GM19463 (cell line): ENCODE results near the gene ZNF83.
A peak's percentile ranks its signal among the peaks of the same experiment; 100 is the strongest.
"Not testable (repeated sequence)": the region's sequence is repeated elsewhere in the genome, so short reads cannot be mapped to it uniquely, and the experiment has no call there.

Source experiments
- ATAC-seq: cut with Tn5 transposase; IDR thresholded peaks from one replicate; pipeline ENCODE4 v1.9.1; 2021; ENCODE audit warnings: mild to moderate bottlenecking, moderate library complexity; ENCODE audit not compliant: unreplicated experiment

ZNF83 gene

GRCh38 chr19:52637718-52638585 lies at the start of gene ZNF83:
Gene ZNF83 (minus strand): TSS chr19:52638355.
- peak; percentile 86 for ATAC-seq

DNA sequence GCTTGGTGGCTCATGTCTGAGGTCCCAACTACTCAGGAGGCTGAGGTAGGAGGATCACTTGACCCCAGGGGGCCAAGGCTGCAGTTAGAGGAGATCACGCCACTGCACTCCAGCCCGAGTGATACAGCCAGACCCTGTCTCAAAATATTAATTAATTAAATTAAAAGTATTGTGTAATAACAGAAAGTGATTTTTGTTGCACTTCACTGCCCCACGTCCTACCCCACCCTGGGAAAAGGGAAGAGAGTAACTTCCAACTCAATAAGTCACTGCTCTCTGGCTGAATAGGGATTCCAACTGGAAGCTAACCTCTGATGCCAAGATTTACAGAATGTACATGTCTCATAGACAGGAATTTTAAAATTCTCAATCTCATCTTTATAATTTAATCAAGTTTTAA lies 49.5 kb upstream of the ZNF83 start:
- no peak for ATAC-seq

- ATAC-seq = no peak
These were observed 47.7 kb upstream of the ZNF83 start for GRCh38 chr19:52685811-52686210.

GRCh38 chr19:52681216-52681615 lies 43.1 kb upstream of the ZNF83 start:
- ATAC-seq = not testable (repeated sequence)

DNA sequence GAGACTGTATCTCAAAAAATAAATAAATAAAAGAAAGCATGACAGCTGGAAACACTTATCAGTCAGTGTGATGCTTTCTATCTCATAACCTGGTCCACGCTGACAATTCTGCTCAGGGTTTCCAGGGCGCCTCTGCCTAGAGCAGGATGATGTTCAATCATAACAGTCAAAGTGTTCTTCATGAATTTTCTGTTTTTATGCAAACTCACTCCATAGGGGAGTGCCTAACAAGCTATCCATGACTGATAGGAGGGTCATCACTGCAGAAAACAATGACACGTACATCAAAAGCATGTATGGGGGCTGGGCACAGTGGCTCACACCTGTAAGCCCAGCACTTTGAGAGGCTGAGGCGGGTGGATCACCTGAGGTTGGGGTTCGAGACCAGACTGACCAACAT lies 41.4 kb upstream of the ZNF83 start:
- no peak for ATAC-seq

DNA sequence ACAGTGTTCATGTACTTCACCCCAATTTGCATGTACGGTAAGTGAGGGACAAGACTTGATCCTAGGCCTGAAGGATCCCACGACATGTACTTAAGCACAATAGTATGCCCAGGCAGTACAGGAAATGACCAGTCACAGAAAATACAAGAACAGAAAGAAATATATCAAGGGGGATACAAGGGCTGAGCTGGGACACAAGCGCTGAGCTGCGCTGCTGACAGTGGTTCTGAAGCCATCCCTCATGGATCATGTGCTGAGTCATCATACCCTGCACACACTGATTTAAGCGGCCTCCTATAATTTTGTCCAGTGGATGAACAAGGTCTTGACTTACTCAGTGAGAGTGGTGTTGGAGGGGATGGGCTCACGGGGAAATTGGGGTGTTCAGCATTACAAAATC lies 37.1 kb upstream of the ZNF83 start:
- not testable (repeated sequence) for ATAC-seq

DNA sequence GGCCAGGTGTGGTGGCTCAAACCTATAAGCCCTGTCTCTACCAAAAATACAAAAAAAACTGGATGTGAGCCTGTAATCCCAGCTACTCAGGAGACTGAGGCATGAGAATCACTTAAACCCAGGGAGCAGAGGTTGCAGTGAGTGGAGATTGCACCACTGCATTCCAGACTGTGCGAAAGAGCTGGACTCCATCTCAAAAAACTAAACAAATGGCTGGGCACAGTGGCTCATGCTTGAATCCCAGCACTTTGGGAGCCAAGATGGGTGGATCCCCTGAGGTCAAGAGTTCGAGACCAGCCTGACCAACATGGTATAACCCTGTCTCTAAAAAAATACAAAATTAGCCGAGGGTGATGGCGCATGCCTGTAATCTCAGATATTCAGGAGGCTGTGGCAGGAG lies 34.9 kb upstream of the ZNF83 start:
- no peak for ATAC-seq

DNA sequence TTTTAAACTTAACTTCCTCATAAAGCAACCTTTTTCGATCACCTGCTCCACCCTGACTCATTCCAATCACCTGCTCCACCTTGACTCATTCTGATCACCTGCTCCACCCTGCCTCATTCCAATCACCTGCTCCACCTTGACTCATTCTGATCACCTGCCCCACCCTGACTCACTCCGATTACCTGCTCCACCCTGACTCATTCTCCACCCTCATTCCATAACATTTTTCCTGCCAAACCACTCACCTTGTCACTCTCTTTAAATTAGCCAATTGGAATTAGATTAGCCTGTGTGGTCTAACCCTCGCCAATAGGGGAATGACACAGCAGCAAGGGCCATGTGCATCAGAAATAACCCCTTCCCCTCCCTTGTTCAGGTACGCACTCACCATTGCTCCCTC lies 31.9 kb upstream of the ZNF83 start:
- ATAC-seq = no peak

DNA sequence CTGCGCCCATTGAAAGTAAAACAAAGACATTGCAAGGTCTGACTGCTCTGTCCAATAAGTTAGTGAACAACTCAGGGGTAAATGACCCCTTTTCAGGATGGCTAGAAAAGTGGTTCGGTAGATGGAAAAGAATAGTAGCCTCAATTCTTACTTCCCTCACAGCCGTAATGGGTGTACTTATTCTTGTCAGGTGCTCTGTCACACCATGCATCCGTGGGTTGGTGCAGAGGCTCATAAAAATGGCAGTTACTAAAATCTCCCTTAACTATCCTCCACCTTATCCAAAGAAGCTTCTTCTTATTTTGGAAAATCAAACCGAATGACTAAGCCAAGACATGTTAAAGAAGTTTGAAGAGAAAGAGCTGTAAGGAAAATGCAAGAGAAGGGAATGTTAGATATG lies 31.4 kb upstream of the ZNF83 start:
- ATAC-seq = no peak

- no peak for ATAC-seq
These were observed 29.8 kb upstream of the ZNF83 start for GRCh38 chr19:52667972-52668371.

GRCh38 chr19:52666506-52666905 lies 28.4 kb upstream of the ZNF83 start:
- ATAC-seq = no peak

GRCh38 chr19:52665529-52665928 lies 27.4 kb upstream of the ZNF83 start:
- no peak for ATAC-seq

DNA sequence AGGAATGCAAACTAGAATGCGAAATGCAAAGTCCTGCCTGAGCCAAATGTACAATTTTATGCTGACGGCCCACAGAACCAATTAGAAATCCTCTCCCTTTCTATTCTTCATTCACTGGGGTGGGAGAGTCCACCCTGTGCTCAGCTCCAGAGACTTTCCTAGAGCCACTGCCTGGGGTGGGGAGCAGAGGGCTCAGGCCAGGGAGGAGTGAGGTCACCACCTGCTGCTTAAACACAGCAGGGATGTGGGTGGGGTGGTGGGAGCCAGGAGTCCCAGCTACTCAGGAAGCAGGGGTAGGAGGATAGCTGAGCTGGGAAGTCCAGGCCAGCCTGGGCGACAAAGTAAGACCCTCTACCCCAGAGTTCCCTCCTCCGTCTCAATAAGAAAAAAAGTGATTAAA lies 26.9 kb upstream of the ZNF83 start:
- ATAC-seq = no peak

DNA sequence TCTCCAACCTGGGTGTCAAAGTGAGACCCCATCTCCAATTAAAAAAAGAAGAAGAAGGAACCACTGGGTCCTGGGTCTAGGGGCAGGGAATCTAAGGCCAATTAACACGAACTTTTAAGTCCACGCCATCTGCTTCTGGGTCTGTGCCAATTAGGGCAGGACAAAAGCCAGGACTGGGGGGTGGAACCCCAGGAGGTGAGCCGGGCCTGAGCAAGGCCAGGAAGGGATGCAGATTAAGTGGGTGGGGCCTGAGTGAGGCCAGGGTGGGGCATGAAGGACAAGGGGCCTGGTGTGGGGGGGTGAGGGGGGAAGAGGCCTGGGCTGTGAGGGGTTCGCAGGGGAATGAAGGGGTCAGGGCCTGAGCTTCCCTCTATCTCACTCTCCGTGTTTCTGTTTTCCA lies 26.3 kb upstream of the ZNF83 start:
- no peak for ATAC-seq

GRCh38 chr19:52662631-52663030 lies 24.5 kb upstream of the ZNF83 start:
- ATAC-seq = no peak

GRCh38 chr19:52660981-52661380 lies 22.8 kb upstream of the ZNF83 start:
- ATAC-seq = no peak

- ATAC-seq = no peak
These were observed 20.9 kb upstream of the ZNF83 start for GRCh38 chr19:52659013-52659412.

GRCh38 chr19:52658595-52658994 lies 20.4 kb upstream of the ZNF83 start:
- ATAC-seq = no peak

- no peak for ATAC-seq
These were observed 15.0 kb upstream of the ZNF83 start for GRCh38 chr19:52653161-52653560.

DNA sequence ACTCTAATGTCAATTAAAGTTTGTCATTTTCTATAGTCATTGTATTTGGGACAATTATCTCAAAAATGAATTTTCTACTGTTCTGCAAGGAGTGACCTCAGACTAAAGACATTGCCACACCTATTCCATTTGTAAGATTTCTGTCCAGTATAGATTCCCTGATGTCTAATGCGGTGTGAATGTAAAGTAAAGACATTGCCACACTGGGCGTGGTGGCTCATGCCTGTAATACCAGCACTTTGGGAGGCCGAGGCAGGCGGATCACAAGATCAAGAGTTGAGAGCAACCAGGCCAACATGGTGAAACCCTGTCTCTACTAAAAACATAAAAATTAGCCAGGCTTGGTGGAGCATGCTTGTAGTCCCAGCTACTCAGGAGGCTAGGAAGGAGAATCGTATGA lies 13.8 kb upstream of the ZNF83 start:
- no peak for ATAC-seq

DNA sequence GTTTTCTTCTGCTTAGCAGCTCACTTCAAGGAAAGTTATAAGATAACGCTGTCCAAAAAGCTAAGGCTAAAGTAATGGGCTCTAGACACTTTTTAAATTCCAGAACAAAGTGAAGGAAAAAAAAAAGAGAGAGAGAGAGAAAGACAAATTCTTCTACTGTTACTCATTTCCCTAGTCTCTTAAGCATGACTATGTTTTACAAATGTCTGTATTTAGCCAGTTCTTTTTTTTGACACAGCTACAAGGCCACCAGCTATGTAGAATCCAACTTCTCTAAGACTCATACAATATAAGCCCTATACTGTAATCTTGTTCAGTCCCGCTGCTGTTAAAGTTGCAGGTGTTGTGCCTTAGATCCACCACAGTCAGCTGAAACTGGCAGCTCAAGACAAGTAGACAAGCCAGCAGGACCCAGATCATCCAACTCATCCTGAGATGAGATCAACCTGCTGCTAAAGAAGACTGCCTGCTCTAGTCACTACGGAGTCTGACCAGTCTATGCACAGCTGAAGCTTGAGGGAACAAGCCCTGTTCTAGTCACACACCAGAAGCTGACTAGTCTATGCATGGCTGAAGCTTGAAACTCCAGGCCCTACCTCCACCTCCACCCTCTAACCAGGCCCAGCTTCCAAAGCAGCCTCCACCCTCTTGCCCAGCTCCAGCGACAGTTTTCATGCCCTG lies 10.3 kb upstream of the ZNF83 start:
- ATAC-seq = no peak

- no peak for ATAC-seq
These were observed 8.5 kb upstream of the ZNF83 start for GRCh38 chr19:52646571-52647217.
